Ascending aorta (tissue), 2 donors: ENCODE measurements around the gene LSMEM2. TPM values are rescaled to one million over a fixed set of nuclear protein-coding genes. Genes with fewer than 3 reads are reported as not detected.
"Not testable (repeated sequence)": the region's sequence is repeated elsewhere in the genome, so short reads cannot be mapped to it uniquely, and the experiment has no call there.

Experiments
- DNase-seq, 2 donors: peaks; one replicate each; pipeline ENCODE4 v3.0.0-alpha.2; 2019; ENCODE audit warnings: low spot score in 2 of 2
- H3K27ac ChIP-seq, 2 donors: fragments of 200-600 bp; sonication (generic); one replicate each; pipeline ENCODE4 v1.5.1; 2016 to 2017; ENCODE audit warnings: mild to moderate bottlenecking in 1 of 2
- H3K27me3 ChIP-seq: fragments of 200-600 bp; sonication (generic); one replicate; pipeline ENCODE4 v1.5.1; 2017
- H3K36me3 ChIP-seq, 2 donors: fragments of 200-600 bp; sonication (generic); one replicate each; pipeline ENCODE4 v1.5.1; 2016
- H3K4me1 ChIP-seq, 2 donors: fragments of 200-600 bp; sonication (generic); one replicate each; pipeline ENCODE4 v1.5.1; 2016 to 2017; ENCODE audit warnings: mild to moderate bottlenecking in 1 of 2
- H3K4me3 ChIP-seq, 2 donors: fragments of 200-600 bp; sonication (generic); one replicate each; pipeline ENCODE4 v1.5.1; 2016 to 2017; ENCODE audit warnings: mild to moderate bottlenecking in 1 of 2
- H3K9me3 ChIP-seq, 2 donors: fragments of 200-600 bp; sonication (generic); one replicate each; pipeline ENCODE4 v1.5.1; 2016
- CTCF ChIP-seq, 3 experiments: fragments of 200-600 bp in 2 of 3; fragments of 450-650 bp in 1 of 3; sonication (generic) in 2 of 3; IDR thresholded peaks; one replicate each; pipeline ENCODE4 v1.5.1; 2016 to 2019; ENCODE audit warnings: antibody characterized with exemption in 3 of 3, mild to moderate bottlenecking in 1 of 3, moderate library complexity in 1 of 3
- intact Hi-C: fragments of 100-400 bp; cut with DNase I; formaldehyde crosslinking; loops from one replicate; pipeline ENCODE4 v1.15.1; 2023
- total RNA-seq: library from RNA; depleted of rRNA; stranded (reverse); fragments of >200 nt; gene quantifications from one replicate; pipeline ENCODE4 v1.1.0, GENCODE V29; 2016

LSMEM2 gene
- total RNA-seq, 1 donor from 2014 or later: not detected

DNA sequence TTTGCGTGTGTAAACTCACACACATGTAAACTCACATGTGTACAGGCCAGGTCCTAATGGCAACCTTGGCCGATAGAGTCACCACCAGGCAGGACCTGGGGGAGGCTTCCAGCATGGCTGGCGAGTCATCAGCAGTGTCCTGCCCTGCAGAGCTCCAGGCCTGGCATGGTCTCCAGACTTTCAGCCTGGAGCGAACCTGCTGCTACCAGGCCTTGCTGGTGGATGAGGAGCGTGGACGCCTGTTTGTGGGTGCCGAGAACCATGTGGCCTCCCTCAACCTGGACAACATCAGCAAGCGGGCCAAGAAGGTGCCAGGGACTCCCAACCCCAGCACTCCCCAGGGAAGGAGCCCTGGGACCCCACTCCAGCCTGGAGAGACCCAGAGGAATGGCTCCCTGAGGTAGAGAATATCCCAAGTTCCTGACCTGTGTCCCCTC lies 8.9 kb upstream of the LSMEM2 start:
- Histone ChIP-seq H3K27ac (peak overlapping the region; percentile 85 to 97), H3K9me3 (no peaks in the 10 kb centered on the region), H3K36me3 (no peaks in the 10 kb centered on the region), H3K27me3 (no peaks in the 10 kb centered on the region), H3K4me1 (peaks cover 31 to 53% of the 10 kb centered on the region in 2 donors), H3K4me3 (peak overlapping the region; percentile 49 to 70)
- intact Hi-C loops: loop anchor here (5.0 kb wide), 1 partner anchor 148 kb away; no protein-coding TSS in a partner anchor
- TF ChIP-seq CTCF (IDR thresholded peaks at IDR 0.05): no peak
- no peak for DNase-seq

GRCh38 chr3:50270422-50271224 lies 8.3 kb upstream of the LSMEM2 start:
- Histone ChIP-seq H3K4me1 (peaks cover 25 to 47% of the 10 kb centered on the region in 2 donors), H3K27me3 (no peaks in the 10 kb centered on the region), H3K9me3 (no peaks in the 10 kb centered on the region), H3K27ac (peak overlapping the region; percentile 85 to 97), H3K4me3 (no peak overlapping the region), H3K36me3 (peaks cover 0 to 2% of the 10 kb centered on the region in 2 donors)
- intact Hi-C loops: loop anchor here (5.0 kb wide), 1 partner anchor 148 kb away; no protein-coding TSS in a partner anchor
- TF ChIP-seq CTCF (IDR thresholded peaks at IDR 0.05): no peak
- DNase-seq: no peak

- no peak for DNase-seq
- intact Hi-C loops: loop anchor here (5.0 kb wide), 1 partner anchor 149 kb away; no protein-coding TSS in a partner anchor
- peaks cover 17 to 39% of the 10 kb centered on the region in 2 donors for H3K4me1 ChIP-seq
- no peak overlapping the region for H3K4me3 ChIP-seq
- H3K27ac ChIP-seq: no peak overlapping the region
- H3K9me3 ChIP-seq: no peaks in the 10 kb centered on the region
- TF ChIP-seq CTCF (IDR thresholded peaks at IDR 0.05): no peak
- H3K27me3 ChIP-seq: no peaks in the 10 kb centered on the region
- peaks cover 0 to 10% of the 10 kb centered on the region in 2 donors for H3K36me3 ChIP-seq
These were observed 7.5 kb upstream of the LSMEM2 start for GRCh38 chr3:50271314-50271936.

DNA sequence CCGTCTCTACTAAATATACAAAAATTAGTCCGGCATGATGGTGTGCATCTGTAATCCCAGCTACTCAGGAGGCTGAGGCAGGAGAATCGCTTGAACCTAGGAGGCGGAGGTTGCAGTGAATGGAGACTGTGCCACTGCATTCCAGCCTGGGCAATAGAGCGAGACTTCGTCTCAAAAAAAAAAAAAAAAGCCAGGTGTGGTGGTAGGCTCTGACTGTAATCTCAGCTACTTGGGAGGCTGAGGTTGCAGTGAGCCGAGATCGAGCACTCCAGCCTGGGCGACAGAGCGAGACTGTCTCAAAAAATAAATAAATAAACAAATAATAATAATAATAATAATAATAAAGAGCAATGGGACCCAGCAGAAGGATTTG lies 6.4 kb upstream of the LSMEM2 start:
- intact Hi-C loops: loop anchor here (5.0 kb wide), 1 partner anchor 150 kb away; no protein-coding TSS in a partner anchor

GRCh38 chr3:50272911-50273688 lies 5.8 kb upstream of the LSMEM2 start:
- Histone ChIP-seq H3K27me3 (no peaks in the 10 kb centered on the region), H3K27ac (peak overlapping the region in 1 of 2 donors; percentile 3)
- peak in 1 of 2 donors; percentile 91 for DNase-seq

More for the DNA sequence above, 6.4 kb upstream of the LSMEM2 start:
- H3K9me3 ChIP-seq, H3K27me3 ChIP-seq, DNase-seq: not testable (repeated sequence)
- Histone ChIP-seq H3K27ac (peak overlapping the region in 1 of 2 donors; percentile 3), H3K36me3 (peaks cover 0 to 11% of the 10 kb centered on the region in 2 donors), H3K4me1 (peaks cover 12 to 30% of the 10 kb centered on the region in 2 donors), H3K4me3 (peak overlapping the region in 1 of 2 donors; percentile 60)

More at GRCh38 chr3:50272911-50273688, 5.8 kb upstream of the LSMEM2 start:
- Histone ChIP-seq H3K9me3 (no peaks in the 10 kb centered on the region), H3K4me3 (peak overlapping the region; percentile 14 to 60), H3K4me1 (peaks cover 12 to 24% of the 10 kb centered on the region in 2 donors), H3K36me3 (peaks cover 0 to 11% of the 10 kb centered on the region in 2 donors)
- intact Hi-C loops: loop anchor here (1.0 to 5.0 kb wide), 4 partner anchors 13 to 151 kb away; no protein-coding TSS in a partner anchor
- peak; percentile 97 to 99 (median 99) for TF ChIP-seq CTCF (IDR thresholded peaks at IDR 0.05)
